Stomach (tissue), 9 donors: ENCODE data around the gene HOXA6. TPM values are rescaled to one million over a fixed set of nuclear protein-coding genes. Genes with fewer than 3 reads are reported as not detected.

Experiments used
- DNase-seq, 2 donors: peaks; one replicate each; pipeline versions ENCODE4 v3.0.0 to v3.0.0-alpha.2; 2013 to 2019
- H3K27ac ChIP-seq, 5 donors: fragments of 200-600 bp in 4 of 5; sonication (generic) in 4 of 5; one replicate each; pipeline ENCODE4 v1.5.1; 2013 to 2019; ENCODE audit warnings: mild to moderate bottlenecking in 1 of 5, moderate library complexity in 1 of 5
- H3K27me3 ChIP-seq, 3 donors: fragments of 200-600 bp; sonication (generic); one replicate each; pipeline ENCODE4 v1.5.1; 2017 to 2019; ENCODE audit warnings: mixed run types in 1 of 3
- H3K36me3 ChIP-seq, 4 donors: fragments of 200-600 bp; sonication (generic); 1 replicate in 3 of 4; 2 replicates in 1 of 4; pipeline ENCODE4 v1.5.1; 2016 to 2019
- H3K4me1 ChIP-seq, 4 donors: fragments of 200-600 bp; sonication (generic); one replicate each; pipeline ENCODE4 v1.5.1; 2016 to 2019
- H3K4me3 ChIP-seq, 4 donors: fragments of 200-600 bp; sonication (generic) in 3 of 4; one replicate each; pipeline ENCODE4 v1.5.1; 2016 to 2019; ENCODE audit warnings: mild to moderate bottlenecking in 1 of 4
- H3K9me3 ChIP-seq, 4 donors: fragments of 200-600 bp; sonication (generic); one replicate each; pipeline ENCODE4 v1.5.1; 2016 to 2019
- EP300 ChIP-seq: sonication (generic); formaldehyde crosslinking; IDR thresholded peaks from one replicate; pipeline ENCODE4 v1.6.1; 2017; ENCODE audit warnings: antibody characterized with exemption
- POLR2A ChIP-seq, 4 donors: fragments of 450-650 bp; IDR thresholded peaks; one replicate each; pipeline ENCODE4 v1.6.1; 2016; ENCODE audit warnings: antibody characterized with exemption in 4 of 4, control low read depth in 2 of 4, mild to moderate bottlenecking in 1 of 4, moderate library complexity in 1 of 4
- POLR2AphosphoS5 ChIP-seq, 3 donors: sonication (generic); formaldehyde crosslinking; IDR thresholded peaks; one replicate each; pipeline ENCODE4 v1.6.1; 2016; ENCODE audit warnings: antibody characterized with exemption in 3 of 3
- WGBS, 5 donors: extraction: QIAGEN DNeasy Blood & Tissue Kit in 3 of 5; methylation state at CpG; one replicate each; pipeline versions ENCODE4 v1.1.5 to v1.1.7; 2013 to 2018; 5-methylcytosine and 5-hydroxymethylcytosine counted together
- intact Hi-C: fragments of 100-400 bp; cut with DNase I; formaldehyde crosslinking; loops from one replicate; pipeline ENCODE4 v1.15.1; 2023; ENCODE audit warnings: low total_unique reads
- polyA plus RNA-seq, 3 donors: library from polyadenylated mRNA; stranded (reverse); fragments of 200-250 nt; gene quantifications; one replicate each; pipeline ENCODE4 v1.2.3, GENCODE V29; 2013
- total RNA-seq, 5 donors: library from RNA; depleted of rRNA; stranded (reverse); fragments of >200 nt; gene quantifications; one replicate each; pipeline versions ENCODE4 v1.1.0 to v1.2.3, GENCODE V29; 2014 to 2016
- TF ChIP-seq, protein P1 (sequence below), 7 experiments: fragments of 450-650 bp in 4 of 7; fragments of 200-600 bp in 3 of 7; sonication (generic) in 3 of 7; IDR thresholded peaks; one replicate each; pipeline ENCODE4 v1.5.1; 2016 to 2019; ENCODE audit warnings: antibody characterized with exemption in 7 of 7, control low read depth in 2 of 7, mild to moderate bottlenecking in 1 of 7
- donor health status: healthy with polysubstance abuse.
- donor health status: Bipolar disorder and iron deficiency.
- donor health status: healthy.

The HOXA6 gene
- total and polyA plus RNA-seq, 8 donors: 0.81 to 12.7 (median 3.7) TPM; not detected in 5

GRCh38 chr7:27176962-27177794 is 29.6 kb upstream of the HOXA6 start:
- intact Hi-C loops: loop anchor here (10.0 kb wide), 1 partner anchor 1302 kb away; no protein-coding TSS in a partner anchor
- Histone ChIP-seq H3K27ac (no peak overlapping the region), H3K4me1 (peaks cover 27 to 37% (median 34%) of the 10 kb centered on the region in 4 donors), H3K4me3 (no peak overlapping the region), H3K9me3 (peaks cover 0 to 9% (median 0%) of the 10 kb centered on the region in 4 donors), H3K27me3 (peaks cover 53 to 100% (median 93%) of the 10 kb centered on the region in 3 donors), H3K36me3 (no peaks in the 10 kb centered on the region)
- no peak for TF ChIP-seq POLR2A (IDR thresholded peaks at IDR 0.05)
- TF ChIP-seq, protein P1, sequence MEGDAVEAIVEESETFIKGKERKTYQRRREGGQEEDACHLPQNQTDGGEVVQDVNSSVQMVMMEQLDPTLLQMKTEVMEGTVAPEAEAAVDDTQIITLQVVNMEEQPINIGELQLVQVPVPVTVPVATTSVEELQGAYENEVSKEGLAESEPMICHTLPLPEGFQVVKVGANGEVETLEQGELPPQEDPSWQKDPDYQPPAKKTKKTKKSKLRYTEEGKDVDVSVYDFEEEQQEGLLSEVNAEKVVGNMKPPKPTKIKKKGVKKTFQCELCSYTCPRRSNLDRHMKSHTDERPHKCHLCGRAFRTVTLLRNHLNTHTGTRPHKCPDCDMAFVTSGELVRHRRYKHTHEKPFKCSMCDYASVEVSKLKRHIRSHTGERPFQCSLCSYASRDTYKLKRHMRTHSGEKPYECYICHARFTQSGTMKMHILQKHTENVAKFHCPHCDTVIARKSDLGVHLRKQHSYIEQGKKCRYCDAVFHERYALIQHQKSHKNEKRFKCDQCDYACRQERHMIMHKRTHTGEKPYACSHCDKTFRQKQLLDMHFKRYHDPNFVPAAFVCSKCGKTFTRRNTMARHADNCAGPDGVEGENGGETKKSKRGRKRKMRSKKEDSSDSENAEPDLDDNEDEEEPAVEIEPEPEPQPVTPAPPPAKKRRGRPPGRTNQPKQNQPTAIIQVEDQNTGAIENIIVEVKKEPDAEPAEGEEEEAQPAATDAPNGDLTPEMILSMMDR (IDR thresholded peaks at IDR 0.05): no peak
- no peak for TF ChIP-seq EP300
- no peak for TF ChIP-seq POLR2AphosphoS5 (IDR thresholded peaks at IDR 0.05)
- WGBS, 5 donors: 66 to 82% (median 75%) methylated on average over 18 to 22 of the region's 22 CpGs
- no peak for DNase-seq

GRCh38 chr7:27176524-27176845 is 28.9 kb upstream of the HOXA6 start:
- H3K27me3 ChIP-seq: peaks cover 56 to 100% (median 93%) of the 10 kb centered on the region in 3 donors
- intact Hi-C loops: loop anchor here (10.0 kb wide), 1 partner anchor 1302 kb away; no protein-coding TSS in a partner anchor
- peaks cover 0 to 9% (median 0%) of the 10 kb centered on the region in 4 donors for H3K9me3 ChIP-seq
- 71 to 77% (median 76%) methylated on average over 3 of the region's 3 CpGs for WGBS, 5 donors
- H3K4me3 ChIP-seq: no peak overlapping the region
- no peak for TF ChIP-seq POLR2AphosphoS5 (IDR thresholded peaks at IDR 0.05)
- TF ChIP-seq POLR2A (IDR thresholded peaks at IDR 0.05): no peak
- no peak for TF ChIP-seq EP300
- TF ChIP-seq, protein P1 (IDR thresholded peaks at IDR 0.05): no peak
- H3K4me1 ChIP-seq: peaks cover 27 to 44% (median 40%) of the 10 kb centered on the region in 4 donors
- no peak for DNase-seq
- H3K27ac ChIP-seq: no peak overlapping the region
- no peaks in the 10 kb centered on the region for H3K36me3 ChIP-seq

- TF ChIP-seq, protein P1 (IDR thresholded peaks at IDR 0.05): no peak
- TF ChIP-seq EP300 (no peak), POLR2A (IDR thresholded peaks at IDR 0.05) (no peak), POLR2AphosphoS5 (IDR thresholded peaks at IDR 0.05) (no peak)
- Histone ChIP-seq H3K27me3 (peaks cover 55 to 100% (median 98%) of the 10 kb centered on the region in 3 donors), H3K4me3 (no peak overlapping the region), H3K9me3 (peaks cover 0 to 9% (median 0%) of the 10 kb centered on the region in 4 donors), H3K4me1 (peaks cover 27 to 45% (median 40%) of the 10 kb centered on the region in 4 donors), H3K36me3 (no peaks in the 10 kb centered on the region), H3K27ac (no peak overlapping the region)
- WGBS, 5 donors: 34 to 63% (median 38%) methylated on average over 38 to 40 of the region's 40 CpGs
- DNase-seq: no peak
- intact Hi-C loops: loop anchor here (10.0 kb wide), 1 partner anchor 1301 kb away; no protein-coding TSS in a partner anchor
Measured at GRCh38 chr7:27175626-27176523, 28.3 kb upstream of the HOXA6 start.
